NCI-H1930 (cell line): ENCODE data around the gene SH3D21.

Experiments used
- DNase-seq, 2 experiments: peaks; one replicate each; lab custom pipeline; 2025; lab: John Stamatoyannopoulos, UW

SH3D21 gene

GRCh38 chr1:36303650-36304360 is 2.4 kb upstream of the SH3D21 start:
- no peak for DNase-seq

GRCh38 chr1:36304521-36304920 is 1.6 kb upstream of the SH3D21 start:
- DNase-seq, result no peak

- no peak for DNase-seq
Observed at GRCh38 chr1:36304970-36305914, 926 bp upstream of the SH3D21 start.

- DNase-seq, result no peak
Observed at GRCh38 chr1:36305915-36306209, 306 bp upstream of the SH3D21 start.

- peak; percentile 83 to 92 for DNase-seq
Observed at GRCh38 chr1:36306902-36307456, 811 bp downstream of the SH3D21 start.

- no peak for DNase-seq
Observed at GRCh38 chr1:36307601-36308330, 1.6 kb downstream of the SH3D21 start.

GRCh38 chr1:36309397-36309796 is 3.2 kb downstream of the SH3D21 start:
- no peak for DNase-seq

- DNase-seq, result no peak
Observed at GRCh38 chr1:36320291-36320761, 14.2 kb downstream of the SH3D21 start.

GRCh38 chr1:36320767-36321118 is 14.6 kb downstream of the SH3D21 start:
- DNase-seq, result no peak

- DNase-seq, result no peak
Observed at GRCh38 chr1:36321119-36321951, 15.2 kb downstream of the SH3D21 start.

GRCh38 chr1:36322041-36322785 is 16.0 kb downstream of the SH3D21 start:
- no peak for DNase-seq

- DNase-seq, result no peak
Observed at GRCh38 chr1:36322786-36323635, 16.8 kb downstream of the SH3D21 start.

- no peak for DNase-seq
Observed at GRCh38 chr1:36323636-36324352, 17.6 kb downstream of the SH3D21 start, which contains the start of gene EVA1B. EVA1B (minus strand) TSS chr1:36323645; CDS start chr1:36323037, 608 bp downstream.

GRCh38 chr1:36324353-36324703 is 18.2 kb downstream of the SH3D21 start:
- DNase-seq, result no peak

- no peak for DNase-seq
Observed at GRCh38 chr1:36326499-36326898, 20.3 kb downstream of the SH3D21 start.

GRCh38 chr1:36327421-36328087 is 21.4 kb downstream of the SH3D21 start:
- DNase-seq, result no peak

GRCh38 chr1:36328088-36328480 is 21.9 kb downstream of the SH3D21 start:
- DNase-seq, result no peak

GRCh38 chr1:36328713-36329112 is 22.5 kb downstream of the SH3D21 start:
- DNase-seq, result no peak
